IPS-NIHi7 (cell line): ENCODE data around the gene RSPH1.
A peak's percentile ranks its signal among the peaks of the same experiment; 100 is the strongest.

Experiments used
- DNase-seq: peaks from one replicate; pipeline ENCODE4 v3.0.0; 2012; ENCODE audit warnings: mixed read lengths; ENCODE audit errors: extremely low spot score

Gene RSPH1

DNA sequence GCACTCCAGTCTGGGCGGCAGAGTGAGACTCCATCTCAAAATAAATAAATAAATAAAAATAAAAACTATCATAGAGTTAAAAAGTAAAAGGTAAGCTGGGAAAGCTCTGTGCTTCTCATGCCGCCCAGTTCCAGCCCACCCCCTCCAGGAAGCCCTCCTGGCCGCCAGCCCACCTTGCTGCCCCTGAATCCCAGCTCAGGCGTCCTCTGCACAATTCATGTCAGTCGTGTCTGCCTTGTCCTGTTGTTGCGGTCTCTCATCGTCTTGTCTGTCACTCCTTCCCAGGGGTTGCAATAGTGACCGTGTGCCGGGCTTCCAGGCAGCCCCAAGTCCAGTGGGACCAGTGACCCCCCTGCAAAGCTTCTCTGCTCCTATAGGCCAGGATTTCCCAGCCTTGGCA lies 44.1 kb downstream of the RSPH1 start:
- DNase-seq, result no peak

GRCh38 chr21:42448686-42449085 lies 47.3 kb downstream of the RSPH1 start:
- DNase-seq, result no peak

DNA sequence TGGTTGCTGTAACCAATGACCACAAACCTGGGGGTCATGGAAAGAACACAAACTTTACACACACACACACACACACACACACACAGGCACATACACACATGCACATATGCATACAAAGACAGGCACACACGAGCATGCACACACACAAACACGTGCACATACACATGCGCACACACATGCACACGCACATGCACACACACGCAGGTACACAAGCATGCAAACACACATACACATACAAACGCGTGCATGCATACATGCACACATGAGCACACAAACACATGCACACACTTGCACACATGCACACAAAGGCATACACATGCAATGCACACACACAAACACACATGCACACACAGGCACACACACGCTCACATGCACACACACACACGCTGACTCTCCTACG lies 48.3 kb downstream of the RSPH1 start:
- no peak for DNase-seq

- no peak for DNase-seq
Observed at GRCh38 chr21:42447182-42447581, 48.8 kb downstream of the RSPH1 start.

GRCh38 chr21:42446531-42446930 lies 49.5 kb downstream of the RSPH1 start:
- DNase-seq, result no peak

GRCh38 chr21:42445311-42445710 lies 50.7 kb downstream of the RSPH1 start:
- no peak for DNase-seq

DNA sequence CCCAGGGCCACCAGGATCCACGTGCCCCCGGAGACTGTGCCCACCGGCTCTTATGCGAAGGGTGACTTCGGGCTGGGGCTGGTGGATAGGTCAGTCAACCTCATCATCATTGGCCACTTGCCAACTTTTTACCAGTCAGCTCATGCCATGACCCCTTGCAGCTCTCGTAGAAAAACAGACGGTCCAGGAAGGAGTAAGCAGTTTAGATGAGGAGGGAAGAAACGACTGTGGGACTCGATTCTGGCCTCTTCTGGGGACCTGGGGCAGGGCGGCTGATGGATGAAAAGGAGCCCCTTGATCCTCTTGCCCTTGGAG lies 51.3 kb downstream of the RSPH1 start:
- no peak for DNase-seq

GRCh38 chr21:42443876-42444744 lies 51.9 kb downstream of the RSPH1 start:
- DNase-seq, result no peak

DNA sequence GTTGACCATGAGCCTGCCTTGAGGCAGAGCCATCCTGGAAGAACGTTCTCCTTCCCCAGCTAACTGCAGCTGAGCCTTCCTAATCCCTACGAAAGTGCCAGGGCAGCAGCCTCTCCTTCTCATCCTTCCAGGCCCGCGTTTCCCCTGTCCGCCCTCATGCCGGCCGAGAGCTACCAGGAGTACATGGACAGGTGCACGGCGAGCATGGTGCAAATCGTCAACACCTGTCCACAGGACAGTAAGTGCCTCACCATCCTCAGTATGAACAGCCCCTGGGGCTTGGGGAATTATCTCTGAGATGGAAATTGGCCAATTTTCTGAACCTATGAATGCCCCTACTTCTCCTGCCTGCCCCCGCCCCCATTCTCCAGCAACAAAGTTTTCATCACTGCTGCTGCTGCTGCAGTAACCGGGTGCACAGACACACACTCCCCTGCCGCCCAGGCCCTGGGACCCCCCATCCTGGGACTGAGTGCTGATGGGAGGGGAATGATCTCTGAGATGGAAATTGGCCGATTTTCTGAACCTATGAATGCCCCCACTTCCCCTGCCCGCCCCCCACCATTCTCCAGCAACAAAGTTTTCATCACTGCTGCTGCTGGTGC lies 52.7 kb downstream of the RSPH1 start:
- no peak for DNase-seq

DNA sequence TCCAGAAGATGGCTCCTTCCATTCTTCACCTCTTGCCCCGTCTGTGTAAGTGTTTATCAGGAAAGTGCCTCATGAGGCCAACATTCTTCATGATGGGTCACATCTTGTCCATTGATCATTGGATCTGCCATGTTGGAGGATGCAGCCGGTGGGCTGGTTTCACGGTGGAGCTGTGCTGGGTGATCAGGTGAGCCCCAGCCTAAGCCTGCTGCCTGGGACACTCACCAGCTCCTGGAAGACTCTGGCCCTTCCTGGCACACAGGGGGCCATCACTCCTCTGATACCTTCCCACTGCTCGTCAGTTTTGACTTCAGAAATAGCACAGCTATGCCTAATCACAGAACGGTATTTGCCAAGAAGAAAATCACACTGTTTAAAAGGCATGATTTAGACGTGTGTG lies 54.1 kb downstream of the RSPH1 start:
- no peak for DNase-seq

DNA sequence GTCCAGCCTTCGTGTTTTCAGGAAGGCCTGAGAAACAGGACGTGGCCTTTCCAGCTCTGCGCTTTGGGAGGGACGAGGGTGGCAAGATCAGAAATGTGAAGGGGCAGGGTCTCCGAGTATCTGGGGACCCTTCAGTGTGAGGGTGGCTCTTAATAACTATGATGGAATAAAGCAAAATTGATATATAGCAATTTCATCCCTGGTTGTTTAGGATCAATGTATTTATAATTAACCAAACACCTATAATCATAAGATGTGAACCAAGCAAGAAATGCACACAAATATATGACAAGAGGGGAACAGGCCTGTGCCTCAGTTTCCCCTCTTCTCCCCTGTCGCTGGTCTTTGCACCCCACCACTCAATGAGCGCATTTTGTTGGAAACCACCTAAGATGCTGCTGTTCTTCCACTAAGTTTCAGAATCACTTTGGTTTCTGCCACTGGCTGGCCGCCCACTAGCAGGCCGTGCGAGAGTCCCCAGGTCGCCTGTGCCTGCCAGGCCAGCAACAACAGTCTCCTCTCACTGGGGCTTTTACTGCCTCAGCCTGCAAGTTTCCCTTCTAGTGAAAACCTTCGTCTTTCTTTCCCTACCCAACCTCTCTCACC lies 55.7 kb downstream of the RSPH1 start:
- DNase-seq, result no peak

DNA sequence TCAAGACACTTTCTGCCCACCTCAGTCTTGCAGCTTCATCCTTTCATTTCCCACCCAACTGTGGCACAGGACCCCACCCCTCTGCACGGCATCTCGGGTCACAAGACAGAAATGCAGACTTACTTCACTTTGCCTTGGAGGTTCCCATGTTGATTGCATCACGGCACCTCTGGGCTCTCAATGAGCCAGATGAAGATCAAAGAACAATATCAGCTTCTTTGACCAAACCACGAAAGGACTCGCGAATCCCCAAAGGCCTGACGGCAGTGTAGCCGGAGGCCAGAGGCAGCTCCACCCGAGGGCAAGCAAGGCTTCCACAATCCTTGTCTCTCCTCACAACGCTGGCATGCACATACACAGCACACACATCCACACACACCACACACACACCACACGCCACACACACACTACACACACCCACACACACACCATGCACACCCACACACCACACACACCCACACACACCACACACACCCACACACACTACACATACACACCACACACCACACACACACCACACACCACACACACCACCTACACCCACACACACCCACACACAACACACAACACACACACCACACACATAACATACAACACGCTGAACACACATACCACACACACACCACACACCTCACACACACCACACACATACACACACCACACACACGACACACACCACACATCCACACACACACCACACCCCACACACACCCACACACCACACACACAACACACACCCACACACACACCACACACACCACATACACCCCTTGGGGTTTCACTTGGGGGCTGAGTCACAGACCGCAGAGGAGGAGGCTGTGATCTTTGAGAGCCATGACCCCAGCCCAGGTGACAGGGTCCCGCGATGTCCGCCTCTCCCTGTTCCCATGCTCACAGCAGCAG lies 56.5 kb downstream of the RSPH1 start:
- no peak for DNase-seq

DNA sequence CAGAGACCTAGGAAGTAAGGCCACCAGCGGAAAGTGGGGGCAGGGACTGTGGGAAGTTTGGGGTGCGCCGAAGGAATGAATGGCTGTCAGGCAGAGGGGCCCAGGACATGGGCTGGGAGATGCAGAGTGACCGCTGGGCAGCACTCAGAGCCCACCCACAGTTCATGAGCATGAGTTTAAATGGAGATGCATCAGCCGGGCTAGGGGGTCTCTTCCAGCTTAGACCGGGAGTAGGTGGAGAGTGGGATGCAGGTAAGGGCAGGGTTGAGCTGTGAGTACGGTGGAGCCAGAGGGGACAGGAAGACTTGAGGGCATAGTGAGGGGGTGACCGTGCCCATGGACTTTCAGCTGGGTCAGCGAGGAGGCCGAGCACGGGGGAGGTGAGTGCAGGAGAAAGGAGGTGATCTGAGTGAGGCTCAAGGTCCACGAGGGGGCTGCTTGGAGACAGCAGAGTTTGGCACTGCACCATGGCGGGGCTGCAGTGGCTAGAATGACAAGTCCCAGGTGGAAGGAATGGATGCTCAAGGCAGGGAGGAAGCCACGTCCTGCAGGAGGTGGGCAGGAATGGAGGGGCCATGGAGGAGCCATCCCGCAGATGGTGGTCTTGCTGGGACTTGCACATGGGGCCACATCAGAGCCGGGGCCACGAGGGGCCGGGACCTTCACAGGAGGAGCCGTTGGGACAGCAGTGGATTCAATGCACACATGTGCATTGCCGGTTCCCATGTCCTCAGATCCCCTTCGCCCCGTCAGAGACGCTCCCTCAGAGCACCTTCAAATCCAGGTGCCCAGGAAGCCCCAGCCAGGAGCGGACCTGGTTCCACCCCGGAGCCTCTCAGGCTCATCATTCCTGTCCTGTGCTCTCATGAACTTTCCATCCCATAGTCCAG lies 57.5 kb downstream of the RSPH1 start:
- no peak for DNase-seq

- DNase-seq, result peak; percentile 65
Observed at GRCh38 chr21:42437786-42438185, 58.2 kb downstream of the RSPH1 start.

GRCh38 chr21:42436914-42437313 lies 59.1 kb downstream of the RSPH1 start:
- DNase-seq, result no peak

DNA sequence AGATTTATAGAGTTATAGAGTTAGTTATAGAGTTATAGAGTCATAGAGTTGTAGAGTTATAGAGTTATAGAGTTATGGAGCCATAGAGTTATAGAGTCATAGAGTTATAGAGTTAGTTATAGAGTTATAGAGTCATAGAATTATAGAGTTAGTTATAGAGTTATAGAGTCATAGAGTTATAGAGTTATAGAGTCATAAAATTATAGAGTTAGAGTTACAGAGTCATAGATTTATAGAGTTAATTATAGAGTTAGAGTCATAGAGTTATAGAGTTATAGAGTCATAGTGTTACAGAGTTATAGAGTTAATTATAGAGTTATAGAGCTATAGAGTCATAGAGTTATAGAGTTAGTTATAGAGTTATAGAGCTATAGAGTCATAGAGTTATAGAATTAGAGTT lies 60.2 kb downstream of the RSPH1 start:
- no peak for DNase-seq

DNA sequence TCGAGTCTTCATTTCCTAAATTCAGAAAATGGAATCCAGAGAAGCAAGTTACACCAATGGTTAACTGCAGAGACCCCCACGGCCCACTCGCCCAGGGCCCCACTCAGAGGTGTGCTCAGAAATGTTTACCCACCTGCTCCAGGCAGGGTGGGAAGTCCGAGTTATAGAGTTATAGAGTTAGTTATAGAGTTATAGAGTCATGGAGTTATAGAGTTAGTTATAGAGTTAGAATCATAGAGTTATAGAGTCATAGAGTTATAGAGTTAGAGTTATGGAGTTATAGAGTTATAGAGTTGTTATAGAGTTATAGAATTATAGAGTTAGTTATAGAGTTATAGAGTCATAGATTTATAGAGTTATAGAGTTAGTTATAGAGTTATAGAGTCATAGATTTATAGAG lies 60.6 kb downstream of the RSPH1 start:
- no peak for DNase-seq

DNA sequence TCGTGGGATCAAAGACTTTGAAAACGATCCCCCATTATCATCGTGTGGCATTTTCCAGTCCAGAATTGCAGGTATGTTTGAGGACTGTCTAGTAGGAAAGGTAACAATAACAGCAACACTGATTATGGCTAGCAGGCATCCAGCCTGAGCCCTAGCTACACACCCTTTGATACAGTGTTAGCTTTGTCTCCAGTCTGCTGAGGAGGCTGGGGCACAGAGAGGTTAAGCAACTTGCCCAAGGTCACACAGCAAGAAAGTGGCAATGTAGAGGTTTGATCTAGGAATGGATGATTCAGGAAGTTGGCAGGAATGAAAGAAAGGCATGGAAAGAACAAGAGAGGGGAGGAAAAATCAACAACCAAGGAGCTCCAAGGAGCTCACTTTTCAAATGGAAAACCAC lies 61.1 kb downstream of the RSPH1 start:
- DNase-seq, result no peak

GRCh38 chr21:42433946-42434551 lies 62.0 kb downstream of the RSPH1 start:
- DNase-seq, result no peak

GRCh38 chr21:42432695-42433094 lies 63.3 kb downstream of the RSPH1 start:
- no peak for DNase-seq

DNA sequence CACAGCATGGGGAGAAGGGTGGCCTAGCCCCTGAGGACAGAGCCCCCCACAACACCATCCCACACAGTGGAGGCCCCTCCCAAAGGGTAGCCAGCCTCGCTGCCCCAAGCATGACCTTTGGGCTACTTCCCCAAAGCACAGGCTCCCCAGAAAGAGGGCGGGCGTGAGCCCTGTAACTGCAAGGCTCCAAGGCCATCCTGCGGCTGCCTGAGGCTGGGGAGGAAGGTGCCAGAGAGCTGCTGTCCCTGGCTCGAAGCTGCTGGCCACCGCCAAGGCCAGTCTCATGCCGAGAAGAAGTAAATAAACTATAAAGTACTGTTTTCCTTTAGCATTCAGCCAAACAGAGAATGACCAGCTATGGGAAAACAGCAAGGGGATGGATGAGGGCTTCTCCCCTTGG lies 64.8 kb downstream of the RSPH1 start:
- no peak for DNase-seq
